ENCODE results near the gene CLIP2.

DNA sequence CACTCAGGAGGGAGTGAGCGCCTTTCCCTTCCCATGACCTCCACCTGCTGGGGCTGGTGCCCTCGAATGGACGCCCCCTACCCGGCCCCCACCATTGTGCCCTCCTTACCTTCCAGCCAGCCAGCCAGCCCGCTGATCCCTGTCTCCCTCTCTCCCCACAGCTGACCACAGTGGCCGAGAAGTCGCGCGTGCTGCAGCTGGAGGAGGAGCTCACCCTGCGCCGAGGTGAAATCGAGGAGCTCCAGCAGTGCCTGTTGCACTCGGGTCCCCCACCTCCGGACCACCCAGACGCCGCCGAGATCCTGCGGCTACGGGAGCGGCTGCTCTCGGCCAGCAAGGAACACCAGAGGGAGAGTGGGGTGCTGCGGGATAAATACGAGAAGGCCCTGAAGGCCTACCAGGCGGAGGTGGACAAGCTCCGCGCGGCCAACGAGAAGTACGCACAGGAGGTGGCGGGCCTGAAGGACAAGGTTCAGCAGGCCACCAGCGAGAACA lies 86.6 kb downstream of the CLIP2 start:
- TF ChIP-seq CTCF (conservative IDR thresholded peaks at IDR 0.05; ENCODE audit: low read depth, low read length) (no peak), POLR2A (IDR thresholded peaks at IDR 0.05; ENCODE audit: low read depth, low read length) (no peak), CEBPB (IDR thresholded peaks at IDR 0.05; ENCODE audit: low read depth, low read length) (no peak), BHLHE40 (IDR thresholded peaks at IDR 0.05; ENCODE audit: low read depth, low read length) (no peak), RAD21 (IDR thresholded peaks at IDR 0.05; ENCODE audit: low read length) (no peak), MAZ (IDR thresholded peaks at IDR 0.05; ENCODE audit: borderline replicate concordance, low read depth, low read length) (no peak), FOS (IDR thresholded peaks at IDR 0.05; ENCODE audit: low read depth, low read length) (no peak), MXI1 (IDR thresholded peaks at IDR 0.05; ENCODE audit: borderline replicate concordance, low read depth, low read length) (no peak), RFX5 (IDR thresholded peaks at IDR 0.05; ENCODE audit: low read depth, low read length) (no peak), CHD1 (IDR thresholded peaks at IDR 0.05; ENCODE audit: low read depth, low read length) (no peak), SMC3 (IDR thresholded peaks at IDR 0.05; ENCODE audit: low read depth, low read length) (no peak)
- TF ChIP-seq, protein P1, sequence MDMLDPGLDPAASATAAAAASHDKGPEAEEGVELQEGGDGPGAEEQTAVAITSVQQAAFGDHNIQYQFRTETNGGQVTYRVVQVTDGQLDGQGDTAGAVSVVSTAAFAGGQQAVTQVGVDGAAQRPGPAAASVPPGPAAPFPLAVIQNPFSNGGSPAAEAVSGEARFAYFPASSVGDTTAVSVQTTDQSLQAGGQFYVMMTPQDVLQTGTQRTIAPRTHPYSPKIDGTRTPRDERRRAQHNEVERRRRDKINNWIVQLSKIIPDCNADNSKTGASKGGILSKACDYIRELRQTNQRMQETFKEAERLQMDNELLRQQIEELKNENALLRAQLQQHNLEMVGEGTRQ (IDR thresholded peaks at IDR 0.05; ENCODE audit: low read depth, low read length): no peak
- TF ChIP-seq, protein P2, sequence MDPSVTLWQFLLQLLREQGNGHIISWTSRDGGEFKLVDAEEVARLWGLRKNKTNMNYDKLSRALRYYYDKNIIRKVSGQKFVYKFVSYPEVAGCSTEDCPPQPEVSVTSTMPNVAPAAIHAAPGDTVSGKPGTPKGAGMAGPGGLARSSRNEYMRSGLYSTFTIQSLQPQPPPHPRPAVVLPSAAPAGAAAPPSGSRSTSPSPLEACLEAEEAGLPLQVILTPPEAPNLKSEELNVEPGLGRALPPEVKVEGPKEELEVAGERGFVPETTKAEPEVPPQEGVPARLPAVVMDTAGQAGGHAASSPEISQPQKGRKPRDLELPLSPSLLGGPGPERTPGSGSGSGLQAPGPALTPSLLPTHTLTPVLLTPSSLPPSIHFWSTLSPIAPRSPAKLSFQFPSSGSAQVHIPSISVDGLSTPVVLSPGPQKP (IDR thresholded peaks at IDR 0.05; ENCODE audit: borderline replicate concordance, low read depth, low read length): no peak
